Measurements from ENCODE around the gene PJA1.

Gene PJA1

GRCh38 chrX:69116077-69116476, 49.2 kb downstream of the PJA1 start:
- DNase-seq (ENCODE audit: low read depth in 2 of 3, low spot score in 1 of 3), result no peak

- DNase-seq (ENCODE audit: low read depth in 2 of 3, low spot score in 1 of 3), result no peak
Measured at GRCh38 chrX:69113723-69114122, 51.5 kb downstream of the PJA1 start.
